Measurements from ENCODE around the gene DCANP1. TPM values are rescaled to one million over a fixed set of nuclear protein-coding genes. Genes with fewer than 3 reads are reported as not detected.

Gene DCANP1
- total RNA-seq, 3 donors from 2014 or later (not counting 1 experiment from before 2014, with no cell fraction given): 0.07 TPM; not detected in 2

DNA sequence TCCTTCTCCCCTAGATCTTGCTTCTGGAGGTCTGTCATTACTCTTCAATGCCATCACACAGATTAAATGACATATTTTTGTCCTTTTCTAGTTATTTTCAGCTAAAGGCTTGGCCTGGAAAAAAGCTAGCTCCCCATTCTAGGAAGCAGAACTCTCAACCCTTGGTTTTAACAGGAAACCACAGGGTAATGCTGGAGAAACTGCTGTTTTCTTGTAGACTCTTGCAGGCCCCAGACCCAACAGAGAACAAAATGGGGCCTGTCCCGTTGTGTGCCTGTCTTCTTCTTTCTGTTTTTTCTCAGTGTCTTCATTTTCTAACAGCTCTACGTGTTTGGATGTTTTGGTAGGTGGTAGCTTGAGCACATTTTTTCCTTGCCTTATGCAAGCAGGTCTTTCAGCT lies 21.5 kb downstream of the DCANP1 start:
- no peaks in the 10 kb centered on the region for H3K9me3 ChIP-seq (ENCODE audit: control insufficient read depth, insufficient read depth, low read length)
- no peaks in the 10 kb centered on the region for H3K36me3 ChIP-seq (ENCODE audit: control insufficient read depth, insufficient read depth, low read length)
- H3K4me3 Mint-ChIP-seq: no peak overlapping the region
- DNase-seq (no peak), ATAC-seq (no peak)
- H3K9me3 Mint-ChIP-seq: no peaks in the 10 kb centered on the region
- no peaks in the 10 kb centered on the region for H3K4me1 Mint-ChIP-seq
- intact Hi-C loops (cut with micrococcal nuclease): loop anchor here (5.0 kb wide), 1 partner anchor 48 kb away; no protein-coding TSS in a partner anchor
- WGBS (ENCODE audit: insufficient coverage): 0% methylated on average over 2 of the region's 2 CpGs
- no peak overlapping the region for H3K27ac ChIP-seq (ENCODE audit: low read length)
- TF ChIP-seq, protein P1, sequence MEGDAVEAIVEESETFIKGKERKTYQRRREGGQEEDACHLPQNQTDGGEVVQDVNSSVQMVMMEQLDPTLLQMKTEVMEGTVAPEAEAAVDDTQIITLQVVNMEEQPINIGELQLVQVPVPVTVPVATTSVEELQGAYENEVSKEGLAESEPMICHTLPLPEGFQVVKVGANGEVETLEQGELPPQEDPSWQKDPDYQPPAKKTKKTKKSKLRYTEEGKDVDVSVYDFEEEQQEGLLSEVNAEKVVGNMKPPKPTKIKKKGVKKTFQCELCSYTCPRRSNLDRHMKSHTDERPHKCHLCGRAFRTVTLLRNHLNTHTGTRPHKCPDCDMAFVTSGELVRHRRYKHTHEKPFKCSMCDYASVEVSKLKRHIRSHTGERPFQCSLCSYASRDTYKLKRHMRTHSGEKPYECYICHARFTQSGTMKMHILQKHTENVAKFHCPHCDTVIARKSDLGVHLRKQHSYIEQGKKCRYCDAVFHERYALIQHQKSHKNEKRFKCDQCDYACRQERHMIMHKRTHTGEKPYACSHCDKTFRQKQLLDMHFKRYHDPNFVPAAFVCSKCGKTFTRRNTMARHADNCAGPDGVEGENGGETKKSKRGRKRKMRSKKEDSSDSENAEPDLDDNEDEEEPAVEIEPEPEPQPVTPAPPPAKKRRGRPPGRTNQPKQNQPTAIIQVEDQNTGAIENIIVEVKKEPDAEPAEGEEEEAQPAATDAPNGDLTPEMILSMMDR (IDR thresholded peaks at IDR 0.05): no peak
- H3K36me3 Mint-ChIP-seq: no peaks in the 10 kb centered on the region
- H3K4me1 ChIP-seq (ENCODE audit: control insufficient read depth, insufficient read depth, low read length): peaks cover 5% of the 10 kb centered on the region
- peaks cover 2 to 6% of the 10 kb centered on the region in 2 donors for H3K27me3 Mint-ChIP-seq (ENCODE audit: low read depth in 2 of 2)
- no peak overlapping the region for H3K27ac Mint-ChIP-seq
- H3K4me3 ChIP-seq (ENCODE audit: low read length): no peak overlapping the region
- peaks cover 6% of the 10 kb centered on the region for H3K27me3 ChIP-seq (ENCODE audit: control insufficient read depth, insufficient read depth, low read length)

DNA sequence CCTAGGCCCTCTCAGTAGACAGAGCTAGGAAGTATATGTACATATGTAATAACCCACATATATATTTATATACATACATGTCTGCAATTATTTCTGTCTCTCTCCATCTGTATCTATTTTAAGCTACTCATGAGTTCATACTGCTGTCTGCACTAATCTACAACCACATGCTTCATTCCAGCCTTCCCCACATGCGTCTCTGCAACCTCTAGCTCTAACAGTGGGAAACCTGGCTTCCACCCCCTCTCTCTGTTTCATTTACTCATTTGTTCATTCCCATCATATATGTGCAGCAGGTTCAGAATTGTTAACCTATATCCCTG lies 23.3 kb downstream of the DCANP1 start:
- H3K27me3 Mint-ChIP-seq (ENCODE audit: low read depth in 2 of 2): peaks cover 8 to 12% of the 10 kb centered on the region in 2 donors
- DNase-seq: no peak

DNA sequence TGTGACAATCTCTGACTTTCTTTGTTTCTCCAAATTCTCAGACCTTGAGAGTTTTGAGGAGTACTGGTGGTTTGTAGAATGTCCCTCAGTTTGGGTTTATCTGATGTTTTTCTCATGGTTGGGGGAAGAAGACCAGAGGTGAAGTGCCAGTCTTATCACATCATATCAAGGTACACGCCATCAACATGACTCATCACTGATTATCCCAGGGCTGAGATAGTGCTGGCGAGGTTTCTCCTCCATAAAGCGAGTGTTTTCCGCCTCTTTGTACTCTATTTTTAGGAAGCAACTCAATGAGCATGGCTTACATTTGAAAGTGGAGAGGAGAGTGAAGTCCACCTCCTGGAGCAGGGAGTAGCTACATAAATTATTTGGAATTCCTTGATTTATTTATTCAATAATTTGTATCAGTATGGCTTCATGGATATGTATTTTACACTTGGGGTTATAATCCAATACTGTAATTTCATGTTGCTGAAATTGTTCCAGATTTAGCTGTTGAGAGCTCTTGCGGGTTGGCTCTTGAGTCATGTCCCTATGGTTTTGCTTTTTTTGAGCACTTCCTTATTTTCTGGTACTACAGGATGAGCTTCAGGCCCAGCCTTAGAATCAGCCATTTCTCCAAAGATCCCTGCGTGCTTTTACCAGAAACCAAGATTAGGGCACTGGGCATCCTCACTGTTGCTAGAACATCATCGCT lies 23.9 kb downstream of the DCANP1 start:
- ATAC-seq (no peak), DNase-seq (no peak)
- H3K4me3 ChIP-seq (ENCODE audit: low read length): no peak overlapping the region
- TF ChIP-seq, protein P1 (IDR thresholded peaks at IDR 0.05): no peak
- WGBS (ENCODE audit: insufficient coverage): 55% methylated on average over 6 of the region's 7 CpGs
- no peak overlapping the region for H3K27ac ChIP-seq (ENCODE audit: low read length)
- Mint-ChIP-seq H3K4me1 (no peaks in the 10 kb centered on the region), H3K4me3 (no peak overlapping the region), H3K36me3 (no peaks in the 10 kb centered on the region), H3K9me3 (peaks cover 0 to 2% of the 10 kb centered on the region in 2 donors), H3K27ac (no peak overlapping the region), H3K27me3 (ENCODE audit: low read depth in 2 of 2) (peaks cover 12 to 17% of the 10 kb centered on the region in 2 donors)
- H3K4me1 ChIP-seq (ENCODE audit: control insufficient read depth, insufficient read depth, low read length): peaks cover 5% of the 10 kb centered on the region
- peaks cover 6% of the 10 kb centered on the region for H3K27me3 ChIP-seq (ENCODE audit: control insufficient read depth, insufficient read depth, low read length)
- no peaks in the 10 kb centered on the region for H3K9me3 ChIP-seq (ENCODE audit: control insufficient read depth, insufficient read depth, low read length)
- intact Hi-C loops (cut with micrococcal nuclease): no loop called here
- no peaks in the 10 kb centered on the region for H3K36me3 ChIP-seq (ENCODE audit: control insufficient read depth, insufficient read depth, low read length)

More for the DNA sequence above, 23.3 kb downstream of the DCANP1 start:
- H3K4me3 Mint-ChIP-seq: no peak overlapping the region
- H3K27ac Mint-ChIP-seq: no peak overlapping the region
- Histone ChIP-seq H3K27ac (ENCODE audit: low read length) (no peak overlapping the region), H3K9me3 (ENCODE audit: control insufficient read depth, insufficient read depth, low read length) (no peaks in the 10 kb centered on the region), H3K36me3 (ENCODE audit: control insufficient read depth, insufficient read depth, low read length) (no peaks in the 10 kb centered on the region), H3K4me3 (ENCODE audit: low read length) (no peak overlapping the region), H3K27me3 (ENCODE audit: control insufficient read depth, insufficient read depth, low read length) (peaks cover 6% of the 10 kb centered on the region), H3K4me1 (ENCODE audit: control insufficient read depth, insufficient read depth, low read length) (peaks cover 5% of the 10 kb centered on the region)
- H3K36me3 Mint-ChIP-seq: no peaks in the 10 kb centered on the region
- WGBS (ENCODE audit: insufficient coverage): 60% methylated on average over 1 of the region's 1 CpG
- TF ChIP-seq, protein P1 (IDR thresholded peaks at IDR 0.05): no peak
- intact Hi-C loops (cut with micrococcal nuclease): no loop called here
- H3K4me1 Mint-ChIP-seq: no peaks in the 10 kb centered on the region
- no peak for ATAC-seq
- peaks cover 0 to 2% of the 10 kb centered on the region in 2 donors for H3K9me3 Mint-ChIP-seq

DNA sequence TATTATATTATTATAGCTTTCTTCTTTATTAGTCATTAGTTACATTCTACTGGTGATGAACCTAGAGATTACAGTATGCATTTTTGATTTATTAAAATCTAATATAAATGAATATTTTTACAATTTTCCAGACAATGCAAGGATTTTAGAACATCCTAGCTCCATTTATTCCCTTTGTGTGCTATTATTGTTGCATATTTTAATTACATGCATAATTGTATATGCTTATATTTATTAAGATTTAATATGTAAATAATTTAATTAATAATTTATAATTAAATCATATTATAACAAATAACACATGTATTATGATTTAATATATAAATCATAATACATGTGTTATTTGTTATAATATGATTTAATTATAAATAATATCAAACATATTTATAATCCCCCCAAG lies 24.7 kb downstream of the DCANP1 start:
- TF ChIP-seq, protein P1 (IDR thresholded peaks at IDR 0.05): no peak
- Histone ChIP-seq H3K4me1 (ENCODE audit: control insufficient read depth, insufficient read depth, low read length) (peaks cover 5% of the 10 kb centered on the region), H3K4me3 (ENCODE audit: low read length) (no peak overlapping the region), H3K36me3 (ENCODE audit: control insufficient read depth, insufficient read depth, low read length) (no peaks in the 10 kb centered on the region), H3K27ac (ENCODE audit: low read length) (no peak overlapping the region), H3K27me3 (ENCODE audit: control insufficient read depth, insufficient read depth, low read length) (peaks cover 8% of the 10 kb centered on the region), H3K9me3 (ENCODE audit: control insufficient read depth, insufficient read depth, low read length) (no peaks in the 10 kb centered on the region)
- Mint-ChIP-seq H3K36me3 (no peaks in the 10 kb centered on the region), H3K9me3 (peaks cover 0 to 2% of the 10 kb centered on the region in 2 donors), H3K27me3 (ENCODE audit: low read depth in 2 of 2) (peaks cover 14 to 22% of the 10 kb centered on the region in 2 donors), H3K4me1 (no peaks in the 10 kb centered on the region), H3K27ac (no peak overlapping the region), H3K4me3 (no peak overlapping the region)
- intact Hi-C loops (cut with micrococcal nuclease): no loop called here
- no peak for DNase-seq
- no peak for ATAC-seq

Data from natural killer cell (primary cell).